GM12875 (cell line): Measurements from ENCODE around the gene DKK3.

Source experiments
- H3K4me3 ChIP-seq: one replicate; pipeline ENCODE4 v1.5.1; 2011; ENCODE audit warnings: low read depth, low read length, control low read depth
- CTCF ChIP-seq: IDR thresholded peaks from 2 replicates; pipeline ENCODE4 v1.5.1; 2011; ENCODE audit warnings: low read depth, mild to moderate bottlenecking, control low read depth, inconsistent platforms, low read length, moderate library complexity, borderline replicate concordance; ENCODE audit not compliant: insufficient read depth

Gene DKK3

GRCh38 chr11:12009617-12010321 is 1.3 kb upstream of the DKK3 start:
- TF ChIP-seq CTCF: no peak
- no peak overlapping the region for H3K4me3 ChIP-seq

- no peak for TF ChIP-seq CTCF
- H3K4me3 ChIP-seq: no peak overlapping the region
These were observed 577 bp upstream of the DKK3 start for GRCh38 chr11:12008790-12009616.

GRCh38 chr11:12007230-12007593 is 1.2 kb downstream of the DKK3 start:
- H3K4me3 ChIP-seq: no peak overlapping the region
- TF ChIP-seq CTCF: no peak

- TF ChIP-seq CTCF: no peak
- H3K4me3 ChIP-seq: no peak overlapping the region
These were observed 1.7 kb downstream of the DKK3 start for GRCh38 chr11:12006552-12007229.

- no peak for TF ChIP-seq CTCF
- H3K4me3 ChIP-seq: no peak overlapping the region
These were observed 3.0 kb downstream of the DKK3 start for GRCh38 chr11:12005476-12005875.

GRCh38 chr11:12005061-12005460 is 3.4 kb downstream of the DKK3 start:
- TF ChIP-seq CTCF: no peak
- H3K4me3 ChIP-seq: no peak overlapping the region
